ENCODE results near the gene NDUFAF3.
A peak's percentile ranks its signal among the peaks of the same experiment; 100 is the strongest.

NDUFAF3 gene

GRCh38 chr3:49030321-49030720 lies 8.4 kb downstream of the NDUFAF3 start:
- no peak for DNase-seq (ENCODE audit: low read depth)
- no peak overlapping the region for H3K4me3 ChIP-seq (ENCODE audit: low read depth, low read length)
- TF ChIP-seq CTCF (conservative IDR thresholded peaks at IDR 0.05; ENCODE audit: low read depth, low read length): no peak

- DNase-seq (ENCODE audit: low read depth): peak; percentile 60
- no peak for TF ChIP-seq CTCF (conservative IDR thresholded peaks at IDR 0.05; ENCODE audit: low read depth, low read length)
Observed at GRCh38 chr3:49032646-49033304, 10.9 kb downstream of the NDUFAF3 start.

DNA sequence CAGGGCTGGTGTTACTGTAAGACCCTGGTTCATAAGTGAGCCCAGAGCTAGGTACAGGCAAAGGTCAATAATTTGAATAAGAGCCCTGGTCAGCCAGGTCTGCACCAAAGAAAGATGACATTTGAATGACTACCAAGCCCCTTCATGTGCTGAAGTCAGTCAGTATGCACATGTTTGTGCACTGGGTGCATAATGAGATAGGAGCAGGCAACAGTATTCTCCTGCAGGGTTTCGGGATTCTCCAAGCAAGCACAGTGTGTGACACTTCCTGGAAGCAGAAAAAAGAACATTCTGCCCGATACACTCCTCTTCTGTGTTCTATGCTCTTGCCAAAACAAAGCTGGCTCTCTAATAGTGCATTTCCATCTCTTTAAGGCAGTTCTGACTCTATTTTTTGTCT lies 12.7 kb downstream of the NDUFAF3 start:
- no peak for DNase-seq (ENCODE audit: low read depth)
- TF ChIP-seq CTCF (conservative IDR thresholded peaks at IDR 0.05; ENCODE audit: low read depth, low read length): no peak
- H3K4me3 ChIP-seq (ENCODE audit: low read depth, low read length): no peak overlapping the region

More at GRCh38 chr3:49032646-49033304, 10.9 kb downstream of the NDUFAF3 start:
- H3K4me3 ChIP-seq (ENCODE audit: low read depth, low read length): no peak overlapping the region

DNA sequence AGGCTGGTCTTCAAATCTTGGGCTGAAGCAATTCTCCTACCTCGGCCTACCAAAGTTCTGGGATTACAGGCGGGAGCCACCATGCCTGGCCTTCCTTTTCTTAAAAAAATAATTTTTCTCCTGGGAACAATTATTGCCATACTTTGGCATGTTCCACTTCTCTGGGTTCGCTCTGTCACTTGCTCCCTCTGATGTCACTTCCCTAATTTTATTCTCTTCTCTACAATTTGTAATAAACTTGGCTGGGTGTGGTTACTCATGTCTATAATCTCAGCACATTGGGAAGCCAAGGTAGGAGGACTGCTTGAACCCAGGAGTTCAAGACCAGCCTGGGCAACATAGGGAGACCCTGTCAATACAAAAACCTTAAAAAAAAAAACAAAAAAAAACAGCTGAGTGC lies 13.4 kb downstream of the NDUFAF3 start:
- DNase-seq (ENCODE audit: low read depth): no peak
- no peak for TF ChIP-seq CTCF (conservative IDR thresholded peaks at IDR 0.05; ENCODE audit: low read depth, low read length)

DNA sequence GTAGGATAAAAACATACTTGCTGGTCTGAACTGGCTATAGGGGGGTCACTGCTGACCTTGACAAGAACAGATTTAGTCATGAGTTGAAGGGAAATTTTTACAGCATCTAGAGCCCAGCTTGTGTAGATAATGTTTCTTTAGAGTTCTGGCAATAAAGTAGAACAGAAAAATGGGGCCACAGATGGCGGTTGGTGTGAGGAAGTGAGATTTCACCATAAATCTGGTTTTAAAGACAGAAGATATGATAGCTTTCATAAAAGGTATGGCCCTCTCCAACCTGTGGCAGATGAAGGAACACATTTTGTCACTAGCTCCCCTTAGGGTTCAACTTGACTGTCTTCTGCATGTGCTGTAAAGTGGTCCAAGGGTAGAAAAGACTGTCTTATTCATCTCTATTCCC lies 31.6 kb downstream of the NDUFAF3 start:
- no peak for DNase-seq (ENCODE audit: low read depth)
- no peak overlapping the region for H3K4me3 ChIP-seq (ENCODE audit: low read depth, low read length)
- TF ChIP-seq CTCF (conservative IDR thresholded peaks at IDR 0.05; ENCODE audit: low read depth, low read length): no peak

More for the DNA sequence above, 13.4 kb downstream of the NDUFAF3 start:
- no peak overlapping the region for H3K4me3 ChIP-seq (ENCODE audit: low read depth, low read length)

DNA sequence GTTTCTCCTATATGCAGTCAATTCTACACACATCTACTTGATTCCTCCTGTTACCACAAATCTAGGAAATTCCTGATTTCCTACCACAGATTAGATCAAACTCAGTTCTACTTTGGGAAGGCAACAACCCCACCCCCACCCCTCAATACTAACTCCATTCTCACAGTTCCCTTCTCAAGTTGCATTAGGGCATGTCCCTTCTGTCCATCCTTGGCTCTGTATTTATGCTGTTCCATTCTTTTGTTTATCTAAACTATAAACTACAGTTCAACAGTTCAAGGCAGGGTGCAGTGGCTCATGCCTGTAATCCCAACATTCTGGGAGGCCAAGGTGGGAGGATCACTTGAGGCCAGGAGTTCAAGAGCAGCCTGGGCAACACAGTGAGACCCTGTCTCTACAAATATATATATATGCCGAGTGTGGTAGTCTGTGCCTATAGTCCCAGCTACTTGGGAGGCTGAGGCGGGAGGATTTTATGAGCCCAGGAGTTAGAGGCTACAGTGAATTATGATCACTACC lies 32.5 kb downstream of the NDUFAF3 start:
- TF ChIP-seq CTCF (conservative IDR thresholded peaks at IDR 0.05; ENCODE audit: low read depth, low read length): no peak
- H3K4me3 ChIP-seq (ENCODE audit: low read depth, low read length): no peak overlapping the region
- no peak for DNase-seq (ENCODE audit: low read depth)

DNA sequence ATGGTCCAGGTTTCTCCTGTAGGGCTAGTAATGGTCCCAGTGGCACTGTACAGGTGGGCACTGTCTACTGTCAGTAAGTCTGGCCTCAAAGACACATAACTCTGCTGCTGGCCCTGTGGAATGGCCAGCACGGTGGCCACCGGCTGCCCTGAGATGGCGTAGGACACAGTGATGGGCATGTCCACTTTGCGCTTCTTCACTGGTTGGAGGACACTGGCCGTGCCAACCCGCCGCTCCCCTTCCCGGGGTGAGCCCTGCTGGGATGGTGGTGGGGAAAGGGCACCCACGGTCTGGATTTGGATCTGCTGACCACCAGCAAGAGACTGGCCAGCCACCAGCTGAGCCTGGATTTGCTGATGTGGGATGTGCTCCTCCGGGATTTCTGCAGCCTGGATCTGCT lies 35.3 kb downstream of the NDUFAF3 start:
- no peak overlapping the region for H3K4me3 ChIP-seq (ENCODE audit: low read depth, low read length)
- TF ChIP-seq CTCF (conservative IDR thresholded peaks at IDR 0.05; ENCODE audit: low read depth, low read length): no peak
- no peak for DNase-seq (ENCODE audit: low read depth)

All from choroid plexus epithelial cell (primary cell).